ENCODE measurements around the gene CYTH3. TPM values are rescaled to one million over a fixed set of nuclear protein-coding genes. Genes with fewer than 3 reads are reported as not detected.

CYTH3 gene
- total RNA-seq, 1 donor from 2014 or later, result 27.5 TPM

DNA sequence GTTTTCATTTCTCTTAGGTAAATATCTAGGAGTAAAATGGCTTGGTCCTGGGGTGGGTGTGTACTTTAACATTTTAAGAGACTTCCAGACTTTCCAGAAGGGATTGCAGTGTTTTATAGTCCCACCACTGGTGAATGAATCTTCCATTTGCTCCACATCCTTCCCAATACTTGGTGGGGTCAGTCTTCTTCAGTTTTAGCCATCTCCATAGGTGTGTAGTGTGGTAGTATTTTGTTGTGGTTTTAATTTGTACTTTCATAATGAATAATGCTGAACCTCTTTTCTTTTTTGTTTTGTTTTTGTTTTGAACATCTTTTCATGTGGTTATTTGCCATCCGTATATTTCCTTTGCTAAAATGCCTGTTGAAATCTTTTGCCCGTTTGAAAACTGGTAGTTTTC, 154.9 kb downstream of the CYTH3 start:
- no peak for ATAC-seq
- no peaks in the 10 kb centered on the region for H3K9me3 ChIP-seq
- H3K4me1 ChIP-seq, result no peaks in the 10 kb centered on the region
- no peak overlapping the region for H3K27ac ChIP-seq
- peaks cover 78% of the 10 kb centered on the region for H3K36me3 ChIP-seq
- H3K27me3 ChIP-seq, result no peaks in the 10 kb centered on the region
- H3K4me3 ChIP-seq, result no peak overlapping the region
- intact Hi-C loops (cut with DNase I), result no loop called here
- TF ChIP-seq, protein P1, sequence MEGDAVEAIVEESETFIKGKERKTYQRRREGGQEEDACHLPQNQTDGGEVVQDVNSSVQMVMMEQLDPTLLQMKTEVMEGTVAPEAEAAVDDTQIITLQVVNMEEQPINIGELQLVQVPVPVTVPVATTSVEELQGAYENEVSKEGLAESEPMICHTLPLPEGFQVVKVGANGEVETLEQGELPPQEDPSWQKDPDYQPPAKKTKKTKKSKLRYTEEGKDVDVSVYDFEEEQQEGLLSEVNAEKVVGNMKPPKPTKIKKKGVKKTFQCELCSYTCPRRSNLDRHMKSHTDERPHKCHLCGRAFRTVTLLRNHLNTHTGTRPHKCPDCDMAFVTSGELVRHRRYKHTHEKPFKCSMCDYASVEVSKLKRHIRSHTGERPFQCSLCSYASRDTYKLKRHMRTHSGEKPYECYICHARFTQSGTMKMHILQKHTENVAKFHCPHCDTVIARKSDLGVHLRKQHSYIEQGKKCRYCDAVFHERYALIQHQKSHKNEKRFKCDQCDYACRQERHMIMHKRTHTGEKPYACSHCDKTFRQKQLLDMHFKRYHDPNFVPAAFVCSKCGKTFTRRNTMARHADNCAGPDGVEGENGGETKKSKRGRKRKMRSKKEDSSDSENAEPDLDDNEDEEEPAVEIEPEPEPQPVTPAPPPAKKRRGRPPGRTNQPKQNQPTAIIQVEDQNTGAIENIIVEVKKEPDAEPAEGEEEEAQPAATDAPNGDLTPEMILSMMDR (IDR thresholded peaks at IDR 0.05), result no peak
- DNase-seq, result no peak

DNA sequence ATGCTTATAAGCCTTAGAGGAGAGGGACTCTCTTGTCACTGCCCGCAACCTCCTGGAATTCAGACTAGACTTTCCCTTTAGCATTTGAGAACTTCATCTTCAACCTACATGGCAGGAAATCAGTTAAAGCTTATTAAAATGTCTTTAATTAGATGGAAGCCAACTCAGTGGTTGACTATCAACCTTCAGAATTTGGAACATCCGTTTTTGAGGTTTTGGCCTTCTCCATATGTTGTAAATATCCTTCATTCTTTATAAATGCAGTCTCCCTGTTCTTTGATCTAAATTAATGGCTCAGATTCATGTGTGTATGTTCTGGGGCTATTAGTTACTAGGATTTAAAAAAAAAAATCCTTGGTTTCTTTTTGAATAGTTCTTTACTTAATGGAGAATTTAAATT, 156.2 kb downstream of the CYTH3 start:
- intact Hi-C loops (cut with DNase I), result no loop called here
- ATAC-seq, result no peak
- TF ChIP-seq, protein P1 (IDR thresholded peaks at IDR 0.05), result no peak

More for the DNA sequence above, 156.2 kb downstream of the CYTH3 start:
- no peak for DNase-seq
- Histone ChIP-seq H3K9me3 (no peaks in the 10 kb centered on the region), H3K27me3 (no peaks in the 10 kb centered on the region), H3K4me1 (no peaks in the 10 kb centered on the region), H3K27ac (no peak overlapping the region), H3K36me3 (peaks cover 77% of the 10 kb centered on the region), H3K4me3 (no peak overlapping the region)

Other genes with a start within 250 kb of the CYTH3 start
- gene ANKRD61, start 241.2 kb downstream of the CYTH3 start, total RNA-seq, result not detected
- 77.2 TPM for gene EIF2AK1, start 213.4 kb downstream of the CYTH3 start, total RNA-seq
- gene USP42, start 167.7 kb downstream of the CYTH3 start, total RNA-seq, result 9.9 TPM
- 10.7 TPM for gene FAM220A, start 76.3 kb upstream of the CYTH3 start, total RNA-seq
- gene RAC1, start 101.9 kb upstream of the CYTH3 start, total RNA-seq, result 255 TPM
- 34.7 TPM for gene DAGLB, start 175.3 kb upstream of the CYTH3 start, total RNA-seq
- 116 TPM for gene KDELR2, start 211.5 kb upstream of the CYTH3 start, total RNA-seq

Data from upper lobe of right lung (tissue), 1 donor.